Measurements from ENCODE around the gene RAB10.
"Not testable (repeated sequence)": the region's sequence is repeated elsewhere in the genome, so short reads cannot be mapped to it uniquely, and the experiment has no call there.

RAB10 gene

DNA sequence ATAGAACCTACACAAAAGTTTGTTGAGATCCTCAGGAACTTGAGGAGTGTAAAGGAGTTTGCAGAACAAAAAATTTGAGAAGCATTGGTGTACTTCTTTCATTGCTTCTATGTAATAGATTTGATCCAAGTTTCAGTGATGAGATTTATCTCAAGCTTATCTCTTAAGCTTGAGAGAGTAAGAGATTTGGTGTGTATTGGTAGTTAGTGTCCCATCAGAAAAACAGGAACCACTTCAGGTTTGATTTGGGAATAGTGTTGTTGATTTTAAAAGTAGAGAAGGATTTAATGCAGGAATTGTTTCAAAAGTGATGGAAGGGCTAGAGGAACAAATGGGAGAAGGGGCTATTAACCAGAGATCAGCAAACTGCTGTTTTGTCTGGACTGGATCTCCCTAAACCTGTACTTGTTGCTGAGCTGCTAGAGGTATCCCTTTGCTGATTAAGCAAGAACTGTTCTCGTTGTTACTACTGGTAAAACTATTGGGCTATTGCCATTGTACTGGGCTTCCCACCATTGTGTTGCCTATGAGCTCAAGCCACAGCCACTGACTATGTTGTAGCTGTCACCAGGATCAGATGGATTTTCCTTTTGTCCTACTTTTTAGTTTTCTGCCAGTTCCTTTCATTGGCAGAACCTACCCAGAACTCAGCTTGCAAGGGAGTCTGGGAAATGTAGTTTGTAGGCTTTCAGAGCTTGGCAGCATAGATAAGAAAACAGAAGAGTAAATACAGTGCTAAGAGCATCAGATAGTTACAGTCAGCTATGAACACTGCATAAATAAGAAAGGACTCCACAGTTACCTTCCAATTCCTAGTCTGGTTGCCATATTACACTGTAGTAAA is 39.3 kb downstream of the RAB10 start:
- no peak for TF ChIP-seq JUND (IDR thresholded peaks at IDR 0.05; ENCODE audit: low read depth)
- in situ Hi-C loops (cut with HindIII; ENCODE audit: low pct_unique_long_range_greater_than_20kb, low sequenced_read_pairs), result no loop called here
- DNase-seq (ENCODE audit: low read depth in 1 of 2, low spot score in 1 of 2), result no peak

DNA sequence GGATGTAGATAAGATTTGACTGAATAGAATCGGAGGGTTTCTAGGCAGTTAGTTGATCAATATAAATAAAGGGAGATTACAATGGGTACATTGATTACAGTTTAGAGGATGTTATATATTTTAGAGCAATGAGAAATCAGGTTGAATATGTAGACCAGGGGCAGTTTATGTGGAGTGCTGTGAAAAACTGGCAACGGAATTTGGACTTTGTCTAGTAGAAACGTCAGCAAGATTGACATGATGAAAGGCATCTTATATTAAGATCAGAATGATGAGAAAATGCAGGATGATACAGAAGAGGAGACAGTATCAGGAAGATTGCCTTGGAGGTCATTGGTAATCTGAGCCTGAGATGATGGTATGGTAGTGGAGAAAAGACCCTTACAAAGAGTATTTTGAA is 39.9 kb downstream of the RAB10 start:
- DNase-seq (ENCODE audit: low read depth in 1 of 2, low spot score in 1 of 2), result no peak
- in situ Hi-C loops (cut with HindIII; ENCODE audit: low pct_unique_long_range_greater_than_20kb, low sequenced_read_pairs), result no loop called here
- TF ChIP-seq JUND (IDR thresholded peaks at IDR 0.05; ENCODE audit: low read depth), result no peak

- in situ Hi-C loops (cut with HindIII; ENCODE audit: low pct_unique_long_range_greater_than_20kb, low sequenced_read_pairs), result no loop called here
- no peak for TF ChIP-seq JUND (IDR thresholded peaks at IDR 0.05; ENCODE audit: low read depth)
- no peak for DNase-seq (ENCODE audit: low read depth in 1 of 2, low spot score in 1 of 2)
These were observed 40.8 kb downstream of the RAB10 start for GRCh38 chr2:26074676-26075075.

DNA sequence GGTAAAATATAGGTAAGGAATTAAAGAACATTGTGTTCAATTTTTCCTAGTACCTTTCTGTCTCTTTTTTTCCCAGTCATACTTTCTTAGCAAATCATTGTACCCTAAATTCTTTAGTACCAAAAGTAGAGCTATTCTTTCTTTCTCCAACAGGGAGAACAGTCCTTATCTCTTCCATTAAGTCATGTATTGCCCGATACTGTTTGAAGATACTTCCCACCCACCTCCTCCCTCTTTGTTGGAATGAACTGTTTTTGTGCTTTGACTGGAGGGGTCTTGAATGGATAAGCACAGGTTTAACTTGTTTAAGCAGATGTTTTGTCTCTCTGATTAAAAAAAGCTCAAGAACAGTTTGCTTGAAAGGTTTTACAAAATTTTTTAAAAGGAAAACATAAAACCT is 41.3 kb downstream of the RAB10 start:
- no peak for DNase-seq (ENCODE audit: low read depth in 1 of 2, low spot score in 1 of 2)
- no peak for TF ChIP-seq JUND (IDR thresholded peaks at IDR 0.05; ENCODE audit: low read depth)
- in situ Hi-C loops (cut with HindIII; ENCODE audit: low pct_unique_long_range_greater_than_20kb, low sequenced_read_pairs), result no loop called here

DNA sequence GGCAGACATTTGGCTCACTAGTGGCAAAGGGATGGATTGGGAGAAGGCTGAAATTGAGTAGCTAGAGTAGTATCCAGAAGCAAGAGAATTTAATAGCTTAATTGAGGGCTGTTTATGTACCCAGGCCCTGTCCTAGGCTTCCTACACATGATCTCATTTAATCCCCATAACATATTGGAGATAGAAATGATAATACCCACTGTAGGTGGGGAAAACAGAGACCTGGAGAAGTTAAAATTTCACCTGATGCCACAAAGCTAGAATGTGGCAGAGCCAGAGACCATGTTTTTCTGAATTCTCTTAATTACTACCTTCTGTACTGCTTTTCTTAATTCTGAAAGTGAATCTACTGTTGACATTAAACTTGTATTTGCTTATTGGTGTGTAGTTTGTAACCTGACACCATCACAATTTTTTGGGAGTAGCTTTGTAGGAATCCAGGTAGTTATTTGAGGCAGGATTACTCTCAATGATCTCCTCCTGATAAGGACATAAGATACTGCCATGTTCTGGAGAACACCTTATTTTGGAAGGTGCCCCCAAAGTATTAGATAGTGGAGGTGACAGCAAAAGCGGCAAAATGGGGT is 42.2 kb downstream of the RAB10 start:
- TF ChIP-seq JUND (IDR thresholded peaks at IDR 0.05; ENCODE audit: low read depth), result no peak
- peak; percentile 8 to 23 for DNase-seq (ENCODE audit: low read depth in 1 of 2, low spot score in 1 of 2)
- in situ Hi-C loops (cut with HindIII; ENCODE audit: low pct_unique_long_range_greater_than_20kb, low sequenced_read_pairs), result no loop called here

DNA sequence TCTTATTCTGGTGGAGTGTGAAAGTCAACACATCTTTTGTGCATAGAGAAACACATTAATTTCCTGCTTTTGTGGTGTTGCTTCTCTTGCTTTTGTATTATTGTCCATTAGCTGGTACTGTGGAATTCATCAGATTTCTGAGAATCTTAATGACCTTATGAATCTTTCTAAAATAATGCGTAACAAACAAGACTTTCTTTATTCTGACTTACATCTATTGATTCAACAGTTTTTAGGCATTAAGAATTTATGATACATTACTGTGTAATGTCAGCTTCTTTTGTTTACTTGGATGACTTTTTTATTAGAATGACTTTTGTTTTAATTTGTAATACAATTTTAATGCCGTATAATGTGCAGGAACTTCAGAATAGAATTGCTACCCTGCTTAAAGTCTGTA is 43.4 kb downstream of the RAB10 start:
- no peak for TF ChIP-seq JUND (IDR thresholded peaks at IDR 0.05; ENCODE audit: low read depth)
- in situ Hi-C loops (cut with HindIII; ENCODE audit: low pct_unique_long_range_greater_than_20kb, low sequenced_read_pairs), result no loop called here
- no peak for DNase-seq (ENCODE audit: low read depth in 1 of 2, low spot score in 1 of 2)

GRCh38 chr2:26078939-26079338 is 45.1 kb downstream of the RAB10 start:
- no peak for DNase-seq (ENCODE audit: low read depth in 1 of 2, low spot score in 1 of 2)
- in situ Hi-C loops (cut with HindIII; ENCODE audit: low pct_unique_long_range_greater_than_20kb, low sequenced_read_pairs), result no loop called here
- no peak for TF ChIP-seq JUND (IDR thresholded peaks at IDR 0.05; ENCODE audit: low read depth)

DNA sequence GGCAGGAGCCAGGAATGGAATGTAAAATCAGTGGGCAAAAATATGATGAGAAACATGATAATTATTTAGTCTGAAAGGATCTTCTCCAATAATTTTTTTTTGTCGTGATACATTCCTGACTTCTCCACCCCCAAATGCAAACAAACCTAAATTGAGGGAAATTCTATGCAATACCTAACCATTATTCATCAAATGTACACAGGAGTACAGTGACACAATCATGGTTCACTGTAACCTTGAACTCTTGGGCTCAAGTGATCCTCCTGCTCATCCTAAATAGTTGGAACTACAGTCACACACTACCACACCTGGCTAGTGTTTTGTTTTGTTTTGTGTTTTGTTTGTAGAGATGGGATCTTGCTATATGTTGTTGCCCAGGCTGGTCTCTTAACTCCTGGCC is 46.5 kb downstream of the RAB10 start:
- no peak for TF ChIP-seq JUND (IDR thresholded peaks at IDR 0.05; ENCODE audit: low read depth)
- DNase-seq (ENCODE audit: low read depth in 1 of 2, low spot score in 1 of 2), result no peak
- in situ Hi-C loops (cut with HindIII; ENCODE audit: low pct_unique_long_range_greater_than_20kb, low sequenced_read_pairs), result no loop called here

GRCh38 chr2:26080925-26081324 is 47.0 kb downstream of the RAB10 start:
- DNase-seq (ENCODE audit: low read depth in 1 of 2, low spot score in 1 of 2); in situ Hi-C loops (cut with HindIII; ENCODE audit: low pct_unique_long_range_greater_than_20kb, low sequenced_read_pairs): not testable (repeated sequence)

DNA sequence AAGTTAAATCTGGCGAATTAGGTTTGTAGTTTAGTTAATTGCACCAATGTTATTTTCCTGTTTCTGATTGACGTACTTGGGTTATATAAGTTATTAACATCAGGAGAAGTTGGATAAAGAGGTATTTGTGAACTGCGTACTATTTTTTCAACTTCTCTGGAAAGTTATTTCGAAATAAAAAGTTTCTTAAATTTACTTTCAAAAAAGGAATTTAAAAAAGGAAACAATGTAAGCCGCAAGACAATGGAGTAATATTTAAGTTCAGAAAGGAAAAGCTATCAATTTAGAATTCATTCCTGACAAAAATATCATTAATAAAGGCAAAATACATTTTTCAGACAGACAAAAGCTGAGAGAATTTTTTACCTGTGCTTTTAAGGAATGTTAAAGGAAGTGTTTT is 47.7 kb downstream of the RAB10 start:
- no peak for DNase-seq (ENCODE audit: low read depth in 1 of 2, low spot score in 1 of 2)

GRCh38 chr2:26086155-26086637 is 52.3 kb downstream of the RAB10 start:
- in situ Hi-C loops (cut with HindIII; ENCODE audit: low pct_unique_long_range_greater_than_20kb, low sequenced_read_pairs), result no loop called here
- DNase-seq (ENCODE audit: low read depth in 1 of 2, low spot score in 1 of 2), result no peak

More for the DNA sequence above, 47.7 kb downstream of the RAB10 start:
- in situ Hi-C loops (cut with HindIII; ENCODE audit: low pct_unique_long_range_greater_than_20kb, low sequenced_read_pairs), result no loop called here
- no peak for TF ChIP-seq JUND (IDR thresholded peaks at IDR 0.05; ENCODE audit: low read depth)

GRCh38 chr2:26086779-26087178 is 52.9 kb downstream of the RAB10 start:
- in situ Hi-C loops (cut with HindIII; ENCODE audit: low pct_unique_long_range_greater_than_20kb, low sequenced_read_pairs), result no loop called here
- no peak for DNase-seq (ENCODE audit: low read depth in 1 of 2, low spot score in 1 of 2)
- TF ChIP-seq JUND (IDR thresholded peaks at IDR 0.05; ENCODE audit: low read depth), result no peak

More at GRCh38 chr2:26086155-26086637, 52.3 kb downstream of the RAB10 start:
- TF ChIP-seq JUND (IDR thresholded peaks at IDR 0.05; ENCODE audit: low read depth), result no peak

GRCh38 chr2:26088038-26088643 is 54.3 kb downstream of the RAB10 start:
- TF ChIP-seq JUND (IDR thresholded peaks at IDR 0.05; ENCODE audit: low read depth), result no peak
- peak in 1 of 2 experiments; percentile 22 for DNase-seq (ENCODE audit: low read depth in 1 of 2, low spot score in 1 of 2)
- in situ Hi-C loops (cut with HindIII; ENCODE audit: low pct_unique_long_range_greater_than_20kb, low sequenced_read_pairs), result no loop called here

DNA sequence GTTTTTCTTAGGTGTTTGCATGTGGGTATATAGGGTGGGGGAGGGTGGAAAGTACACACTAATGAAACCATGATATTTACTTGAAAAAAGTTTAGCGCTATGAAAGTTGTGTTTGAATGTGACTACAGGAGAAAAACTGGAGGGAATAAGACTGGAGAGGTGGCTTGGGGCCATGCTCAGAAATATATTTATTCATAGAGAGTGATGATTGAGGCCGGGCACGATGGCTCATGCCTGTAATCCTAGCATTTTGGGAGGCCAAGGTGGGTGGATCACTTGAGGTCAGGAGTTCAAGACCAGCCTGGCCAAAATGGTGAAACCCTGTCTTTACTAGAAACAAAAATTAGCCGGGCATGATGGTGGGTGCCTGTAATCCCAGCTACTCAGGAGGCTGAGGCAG is 55.0 kb downstream of the RAB10 start:
- in situ Hi-C loops (cut with HindIII; ENCODE audit: low pct_unique_long_range_greater_than_20kb, low sequenced_read_pairs); DNase-seq (ENCODE audit: low read depth in 1 of 2, low spot score in 1 of 2): not testable (repeated sequence)
